Measurements from ENCODE around the gene TEAD2.

TEAD2 gene

GRCh38 chr19:49361438-49362047 is 673 bp downstream of the TEAD2 start:
- Histone ChIP-seq H3K27me3 (ENCODE audit: insufficient read depth, low read depth, severe bottlenecking) (no peaks in the 10 kb centered on the region), H3K9me3 (ENCODE audit: severe bottlenecking) (no peaks in the 10 kb centered on the region), H3K4me3 (ENCODE audit: low read depth, low read length) (peak overlapping the region; percentile 87), H3K27ac (peak overlapping the region; percentile 81), H3K36me3 (peaks cover 14% of the 10 kb centered on the region; the same call in 1 of the 2 replicates)
- peak; percentile 79 for DNase-seq
- no peak for TF ChIP-seq CTCF (IDR thresholded peaks at IDR 0.05; ENCODE audit: low read depth, low read length)

GRCh38 chr19:49359851-49360820 is 2.1 kb downstream of the TEAD2 start:
- Histone ChIP-seq H3K27me3 (ENCODE audit: insufficient read depth, low read depth, severe bottlenecking) (no peaks in the 10 kb centered on the region), H3K9me3 (ENCODE audit: severe bottlenecking) (no peaks in the 10 kb centered on the region), H3K27ac (no peak overlapping the region), H3K36me3 (peaks cover 18% of the 10 kb centered on the region), H3K4me3 (ENCODE audit: low read depth, low read length) (no peak overlapping the region)
- no peak for DNase-seq
- no peak for TF ChIP-seq CTCF (IDR thresholded peaks at IDR 0.05; ENCODE audit: low read depth, low read length)

- no peaks in the 10 kb centered on the region for H3K27me3 ChIP-seq (ENCODE audit: insufficient read depth, low read depth, severe bottlenecking)
- no peak overlapping the region for H3K27ac ChIP-seq
- no peak for DNase-seq
- H3K36me3 ChIP-seq: peaks cover 26% of the 10 kb centered on the region
- no peak overlapping the region for H3K4me3 ChIP-seq (ENCODE audit: low read depth, low read length)
- no peaks in the 10 kb centered on the region for H3K9me3 ChIP-seq (ENCODE audit: severe bottlenecking)
- TF ChIP-seq CTCF (IDR thresholded peaks at IDR 0.05; ENCODE audit: low read depth, low read length): no peak
Observed at GRCh38 chr19:49357186-49357585, 5.0 kb downstream of the TEAD2 start.

GRCh38 chr19:49356382-49356781 is 5.8 kb downstream of the TEAD2 start:
- no peak overlapping the region for H3K27ac ChIP-seq
- H3K27me3 ChIP-seq (ENCODE audit: insufficient read depth, low read depth, severe bottlenecking): no peaks in the 10 kb centered on the region
- TF ChIP-seq CTCF (IDR thresholded peaks at IDR 0.05; ENCODE audit: low read depth, low read length): no peak
- H3K36me3 ChIP-seq: peaks cover 29% of the 10 kb centered on the region
- H3K9me3 ChIP-seq (ENCODE audit: severe bottlenecking): no peaks in the 10 kb centered on the region
- DNase-seq: no peak
- no peak overlapping the region for H3K4me3 ChIP-seq (ENCODE audit: low read depth, low read length)

GRCh38 chr19:49355909-49356353 is 6.3 kb downstream of the TEAD2 start:
- Histone ChIP-seq H3K9me3 (ENCODE audit: severe bottlenecking) (no peaks in the 10 kb centered on the region), H3K36me3 (peaks cover 33% of the 10 kb centered on the region), H3K27me3 (ENCODE audit: insufficient read depth, low read depth, severe bottlenecking) (no peaks in the 10 kb centered on the region), H3K4me3 (ENCODE audit: low read depth, low read length) (no peak overlapping the region), H3K27ac (no peak overlapping the region)
- TF ChIP-seq CTCF (IDR thresholded peaks at IDR 0.05; ENCODE audit: low read depth, low read length): no peak
- no peak for DNase-seq
